HTERT RPE-1 (cell line): ENCODE results near the gene RASSF8.

Source experiments
- in situ Hi-C: fragments of 300-500 bp; cut with MboI; formaldehyde crosslinking; loops from 4 replicates; pipeline ENCODE4 v1.14.3; 2020; ENCODE audit warnings: low sequenced_read_pairs

RASSF8 gene, protein sequence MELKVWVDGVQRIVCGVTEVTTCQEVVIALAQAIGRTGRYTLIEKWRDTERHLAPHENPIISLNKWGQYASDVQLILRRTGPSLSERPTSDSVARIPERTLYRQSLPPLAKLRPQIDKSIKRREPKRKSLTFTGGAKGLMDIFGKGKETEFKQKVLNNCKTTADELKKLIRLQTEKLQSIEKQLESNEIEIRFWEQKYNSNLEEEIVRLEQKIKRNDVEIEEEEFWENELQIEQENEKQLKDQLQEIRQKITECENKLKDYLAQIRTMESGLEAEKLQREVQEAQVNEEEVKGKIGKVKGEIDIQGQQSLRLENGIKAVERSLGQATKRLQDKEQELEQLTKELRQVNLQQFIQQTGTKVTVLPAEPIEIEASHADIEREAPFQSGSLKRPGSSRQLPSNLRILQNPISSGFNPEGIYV

DNA sequence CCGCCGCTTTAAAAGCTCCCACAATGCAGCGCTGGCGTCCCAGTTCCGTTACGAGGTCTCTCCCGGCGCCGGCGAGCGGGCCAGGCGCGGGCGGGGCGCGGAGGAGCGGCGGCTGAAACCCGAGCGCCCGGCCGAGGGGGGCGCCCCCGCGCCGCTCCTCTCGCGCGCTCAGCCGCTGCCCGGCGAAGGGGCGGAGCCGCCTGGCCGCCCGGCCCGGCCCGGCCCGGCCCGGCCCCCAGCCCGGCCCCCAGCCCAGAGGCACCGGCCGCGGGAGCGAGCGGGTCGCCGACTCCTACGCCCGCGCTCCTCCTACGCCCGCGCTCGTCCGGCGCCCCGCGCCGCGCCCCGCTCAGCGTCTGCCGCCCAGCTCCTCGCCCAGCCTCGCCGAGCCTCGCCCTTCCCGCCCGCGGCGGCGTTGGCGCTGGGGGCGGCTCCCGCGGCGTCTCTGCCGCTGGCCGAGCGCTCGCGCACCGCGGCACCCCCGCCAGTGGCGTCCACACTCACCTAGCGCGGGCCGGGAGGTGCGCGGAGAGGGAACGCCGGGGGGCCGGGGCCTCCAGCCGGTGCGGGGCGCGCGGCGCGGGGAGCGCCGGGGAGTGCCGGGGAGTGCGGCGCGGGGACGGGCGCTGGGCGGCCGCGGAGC is at the start of gene RASSF8:
TSS of gene RASSF8 (plus strand) at position 255 of the 643 bp plus-strand sequence. CDS start 96,662 bp downstream, outside the sequence.
- in situ Hi-C loops: no loop called here

DNA sequence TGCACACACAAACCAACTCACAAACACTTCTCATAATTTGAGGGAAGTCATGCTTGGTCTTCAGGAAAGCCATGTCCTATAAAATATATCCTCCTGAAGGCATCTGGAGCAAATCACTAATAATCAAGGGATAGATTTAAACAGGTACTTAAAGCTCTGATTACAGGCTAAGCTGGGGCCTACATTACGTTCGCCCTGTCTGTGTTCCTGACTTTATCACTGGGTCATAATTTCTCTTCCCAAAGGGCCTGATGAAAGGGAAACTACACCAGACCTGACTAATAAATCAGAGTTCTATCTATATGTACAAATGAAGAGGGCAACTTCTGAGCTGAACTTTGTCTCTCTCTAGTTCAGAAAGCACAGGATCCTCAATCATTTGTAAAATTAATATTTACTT is 43.9 kb upstream of the RASSF8 start:
- in situ Hi-C loops: no loop called here

DNA sequence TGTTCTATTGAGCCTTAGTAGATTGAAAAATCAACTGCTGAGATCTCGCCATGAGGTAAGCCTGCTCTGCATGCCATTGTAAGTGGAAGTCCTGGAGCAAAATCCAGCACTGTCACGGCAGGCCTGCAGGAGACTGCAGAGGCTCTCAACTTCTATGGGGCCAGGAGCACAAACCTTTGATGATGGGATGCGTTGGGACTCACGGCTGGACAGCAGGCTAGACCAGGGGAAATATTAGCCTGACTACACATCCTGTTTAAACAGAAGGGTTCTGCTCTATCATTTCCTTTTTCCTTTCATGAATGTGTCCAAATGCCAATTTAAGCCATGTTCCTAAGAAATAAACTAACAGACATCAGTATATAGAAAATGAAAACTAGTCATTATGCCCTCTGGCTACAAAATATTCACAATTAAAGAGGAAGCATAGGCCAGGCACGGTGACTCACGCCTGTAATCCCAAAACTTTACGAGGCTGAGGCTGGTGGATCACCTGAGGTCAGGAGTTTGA is 33.9 kb upstream of the RASSF8 start:
- in situ Hi-C loops: no loop called here

DNA sequence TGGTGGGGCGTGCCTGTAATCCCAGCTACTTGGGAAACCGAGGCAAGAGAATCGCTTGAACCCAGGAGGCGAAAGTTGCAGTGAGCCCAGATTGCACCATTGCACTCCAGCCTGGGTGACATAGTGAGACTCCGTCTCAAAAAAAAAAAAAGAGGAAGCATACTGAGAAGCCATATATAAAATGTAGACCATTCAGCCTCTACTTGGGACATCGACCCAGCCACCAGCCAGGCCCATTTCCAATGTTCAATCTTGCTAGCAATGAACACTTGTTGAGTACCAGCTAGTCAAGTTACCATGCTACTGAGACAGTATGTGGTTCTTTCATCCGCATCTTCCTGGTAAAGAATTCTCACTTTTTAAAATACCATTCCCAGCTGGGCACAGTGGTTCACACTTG is 33.4 kb upstream of the RASSF8 start:
- in situ Hi-C loops: no loop called here

DNA sequence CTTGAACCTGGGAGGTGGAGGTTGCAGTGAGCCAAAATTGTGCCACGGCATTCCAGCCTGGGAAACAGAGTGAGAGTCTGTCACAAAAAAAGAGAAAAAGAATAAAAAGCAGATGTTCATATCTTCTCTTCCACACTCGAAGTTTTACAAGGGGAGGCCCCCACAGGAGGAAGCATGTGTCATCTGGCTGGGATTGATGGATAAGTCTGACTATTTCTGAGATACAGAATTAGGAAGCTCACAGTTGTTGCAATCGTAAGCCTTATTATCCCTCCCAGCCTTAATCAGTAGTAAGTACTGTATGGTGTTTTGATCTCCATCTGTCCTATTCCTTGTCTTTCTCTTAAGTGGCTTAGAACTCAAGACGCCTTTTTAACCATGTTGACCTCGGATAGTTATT is 31.9 kb upstream of the RASSF8 start:
- in situ Hi-C loops: no loop called here

DNA sequence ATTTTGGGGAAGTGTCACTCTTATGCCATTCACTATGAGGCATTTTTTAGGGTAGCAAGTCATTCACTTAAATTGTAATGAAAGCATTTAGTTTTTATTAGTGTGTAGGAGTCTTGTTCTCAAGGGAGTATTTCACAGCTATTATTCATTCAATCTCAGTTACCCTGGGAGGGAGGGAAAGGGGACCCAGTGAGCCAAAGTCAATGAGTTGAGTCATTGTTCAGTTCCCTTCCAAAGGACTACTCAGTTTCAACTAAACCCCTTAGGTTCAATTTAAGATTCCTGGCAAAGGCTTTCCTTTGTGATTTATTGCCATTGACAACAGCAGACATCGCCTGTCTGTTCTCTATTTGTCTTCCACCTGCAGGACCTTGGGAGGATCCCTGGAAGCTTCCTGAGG is 29.3 kb upstream of the RASSF8 start:
- in situ Hi-C loops: no loop called here

DNA sequence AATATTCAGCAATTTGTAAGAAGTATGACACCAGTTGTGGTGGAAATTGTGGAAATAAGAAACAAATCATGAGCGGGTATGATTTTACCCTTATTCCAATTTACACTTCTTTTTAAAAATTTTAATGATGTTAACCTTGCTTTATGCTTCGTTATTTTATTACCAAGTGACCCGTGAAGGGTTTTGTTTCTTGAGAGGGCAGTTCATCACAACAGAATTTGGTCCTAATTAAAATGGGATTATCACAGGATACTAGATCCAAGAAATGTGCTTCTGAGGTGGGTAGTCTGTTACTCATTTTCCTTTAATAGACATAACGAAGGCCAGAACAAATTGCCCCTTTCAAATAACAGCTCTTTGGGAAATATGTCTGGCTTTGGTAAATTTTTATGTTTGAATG is 25.5 kb upstream of the RASSF8 start:
- in situ Hi-C loops: no loop called here

DNA sequence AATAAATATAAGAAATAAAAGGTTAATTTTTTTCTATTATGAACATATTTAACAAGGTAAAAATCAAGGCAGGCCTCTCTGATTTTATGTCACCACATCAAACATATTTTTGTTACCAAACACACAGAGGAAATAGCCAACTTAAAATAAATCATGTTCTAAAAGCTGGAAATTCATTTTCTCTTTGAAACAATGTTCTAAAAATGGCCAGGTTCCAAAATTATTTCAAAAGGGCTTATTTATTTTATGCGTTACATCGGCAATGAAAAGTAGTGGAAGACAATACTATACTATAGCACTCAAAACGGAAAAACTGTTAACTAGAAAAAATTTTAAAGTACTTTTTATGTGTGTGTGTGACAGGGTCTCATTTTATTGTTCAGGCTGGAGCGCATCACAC is 24.0 kb upstream of the RASSF8 start:
- in situ Hi-C loops: no loop called here

DNA sequence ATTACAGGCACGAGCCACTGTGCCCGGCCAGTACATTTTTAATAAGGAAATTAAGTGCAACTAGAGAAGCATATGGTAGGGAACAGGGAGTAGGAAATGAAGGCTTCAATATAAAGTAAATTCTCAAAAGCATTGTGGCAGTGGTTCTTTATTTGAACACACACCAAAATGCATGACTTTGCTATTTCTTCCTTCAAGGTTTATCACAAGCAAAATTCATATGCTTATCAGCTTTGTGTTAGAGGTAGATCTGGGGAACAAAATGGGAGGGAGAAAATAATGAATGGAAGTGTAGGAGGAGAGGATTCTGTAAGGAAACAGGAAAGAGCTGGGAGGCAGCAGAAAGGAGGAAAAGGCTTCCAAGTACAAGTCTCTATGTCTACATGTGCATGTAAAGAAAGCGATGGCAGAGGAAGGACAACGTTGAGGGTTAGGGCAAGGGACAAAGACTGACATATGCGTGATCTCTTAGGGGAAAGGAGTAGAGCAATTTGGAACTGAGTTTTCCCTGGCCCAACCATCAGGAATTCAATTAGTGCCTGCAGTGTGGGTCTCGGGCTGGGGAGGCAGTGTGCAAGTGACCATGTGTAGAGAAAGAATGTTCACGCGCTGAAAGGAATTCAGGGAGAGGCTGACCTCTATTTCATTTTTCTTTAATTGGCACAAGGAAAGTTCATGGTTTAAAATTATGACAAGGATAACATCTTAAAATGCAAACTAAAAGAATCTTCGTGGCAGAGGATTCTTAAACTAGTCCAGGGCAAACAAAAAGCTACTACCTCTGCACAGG is 22.9 kb upstream of the RASSF8 start:
- in situ Hi-C loops: no loop called here

DNA sequence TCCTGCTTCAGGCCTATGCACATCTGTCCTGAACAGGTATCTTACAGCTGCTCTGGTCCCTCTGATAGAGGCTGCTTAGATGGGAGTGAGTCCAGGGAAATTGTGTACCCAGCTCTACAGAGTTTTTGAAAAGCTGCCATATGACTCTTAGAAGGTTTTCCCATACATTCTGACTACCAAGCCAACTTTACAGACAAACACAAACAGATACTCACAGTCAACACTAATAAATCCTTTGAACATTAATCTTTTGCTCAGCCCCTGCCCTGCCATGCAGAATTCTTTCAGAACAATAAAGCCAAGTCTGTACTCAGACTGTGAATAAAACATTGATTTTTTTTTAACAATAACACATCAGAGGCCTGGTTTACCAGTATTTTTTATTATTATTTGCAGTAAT is 21.4 kb upstream of the RASSF8 start:
- in situ Hi-C loops: no loop called here

DNA sequence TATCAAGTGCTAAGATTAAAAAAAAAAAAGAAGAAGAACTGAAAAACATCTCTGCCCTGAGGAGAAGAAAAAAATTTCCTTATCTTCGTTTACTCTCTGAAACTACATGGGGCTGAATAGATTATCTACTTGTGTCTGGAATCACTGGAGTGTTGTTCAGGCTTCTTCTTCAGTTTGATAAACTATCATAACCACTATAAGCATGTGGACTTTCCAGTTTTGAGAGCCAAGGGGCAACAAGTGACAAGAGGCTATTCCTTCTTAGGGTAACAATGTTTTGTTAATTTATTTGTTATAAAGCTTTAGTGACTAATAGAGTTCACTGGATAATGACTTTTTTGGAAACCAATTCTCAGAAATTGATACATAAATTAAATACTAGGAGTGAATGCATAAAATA is 19.9 kb upstream of the RASSF8 start:
- in situ Hi-C loops: no loop called here

DNA sequence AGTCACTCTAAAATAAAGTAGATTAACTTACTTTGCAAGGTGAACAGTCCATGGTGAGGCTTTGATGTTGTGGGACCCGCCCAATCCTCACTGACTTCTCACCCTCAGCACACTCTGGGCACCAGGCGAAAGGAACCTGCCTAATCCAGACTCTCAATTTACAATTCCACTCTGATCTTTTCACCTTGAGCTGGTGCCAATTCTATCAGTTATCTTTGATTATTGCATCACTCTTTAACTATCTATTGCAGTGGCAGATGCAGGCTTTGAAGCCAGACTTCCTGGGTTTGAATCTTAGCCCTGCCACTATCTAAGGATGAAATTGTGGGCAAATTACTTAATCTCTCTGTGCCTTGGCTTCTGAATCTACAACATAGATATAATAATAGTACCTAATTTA is 18.9 kb upstream of the RASSF8 start:
- in situ Hi-C loops: no loop called here

DNA sequence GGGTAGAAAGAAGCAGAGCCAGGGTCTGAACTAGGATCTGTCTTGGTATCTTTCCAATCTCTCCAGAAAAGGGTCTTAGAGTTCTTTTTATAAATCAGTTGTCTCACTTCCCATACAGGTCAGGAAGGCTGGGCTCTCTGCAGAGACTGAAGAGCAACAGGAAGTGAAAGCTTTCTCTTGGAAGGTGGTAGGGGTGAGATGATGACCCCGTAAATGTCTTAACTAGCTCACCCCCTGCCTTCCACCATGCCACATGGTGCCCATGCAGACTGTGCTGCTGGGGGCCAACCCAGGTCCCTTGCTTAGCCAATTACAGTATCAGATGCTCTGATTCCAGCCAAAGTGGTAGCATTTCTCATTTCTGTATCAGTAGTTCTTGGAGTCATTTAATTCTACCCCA is 17.6 kb upstream of the RASSF8 start:
- in situ Hi-C loops: no loop called here

DNA sequence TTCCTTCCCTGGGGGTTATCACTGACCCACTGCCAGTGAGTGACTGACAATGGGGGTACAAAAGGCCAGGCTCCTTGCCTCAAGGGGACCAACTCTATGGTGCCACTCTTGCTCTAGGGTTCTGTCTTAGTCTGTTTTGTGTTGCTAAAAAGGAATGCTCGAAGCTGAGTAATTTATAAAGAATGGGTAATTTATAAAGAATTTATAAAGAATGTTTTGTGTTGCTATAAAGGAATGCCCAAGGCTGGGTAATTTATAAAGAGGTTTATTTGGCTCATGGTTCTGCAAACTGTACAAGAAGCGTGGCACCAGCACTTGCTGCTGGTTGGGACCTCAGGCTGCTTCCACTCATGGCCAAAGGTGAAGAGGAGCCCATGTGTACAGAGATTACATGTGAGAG is 15.8 kb upstream of the RASSF8 start:
- in situ Hi-C loops: no loop called here

DNA sequence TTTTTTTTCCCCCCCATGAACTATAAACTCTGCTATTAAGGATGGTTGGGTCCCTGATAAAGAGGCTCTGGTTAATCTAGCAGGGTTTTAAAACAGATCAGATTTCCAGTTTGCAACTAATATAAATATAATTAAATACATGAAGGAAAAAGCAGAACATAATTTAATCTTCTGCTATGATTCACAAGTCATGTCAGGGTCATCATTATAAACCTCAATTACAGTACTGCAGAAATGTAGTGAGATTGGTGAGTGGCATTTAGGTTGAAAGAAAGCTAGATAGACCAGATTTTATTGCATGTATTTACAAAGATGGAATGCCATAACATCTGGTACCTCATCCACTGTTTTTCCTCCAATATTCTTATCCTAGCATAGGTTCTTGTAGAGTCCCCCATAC is 14.5 kb upstream of the RASSF8 start:
- in situ Hi-C loops: no loop called here

DNA sequence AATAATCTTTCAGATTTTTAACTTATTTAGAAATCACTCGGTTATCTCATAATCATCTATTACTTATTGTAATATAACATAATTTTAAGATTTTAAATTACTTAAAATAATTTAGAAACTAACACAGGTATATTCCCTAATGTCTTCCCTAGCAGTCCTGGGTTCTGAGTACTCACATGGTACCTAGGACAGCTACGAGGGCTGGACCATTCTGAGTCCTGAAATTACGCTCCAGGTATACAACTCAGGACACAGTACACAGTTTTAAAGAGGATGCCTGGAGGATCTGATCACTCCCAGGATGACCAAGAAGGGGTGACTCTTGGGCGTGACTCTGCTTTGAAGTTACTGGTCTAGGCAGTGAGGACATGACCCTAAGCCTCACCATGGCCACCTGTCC is 9.1 kb upstream of the RASSF8 start:
- in situ Hi-C loops: no loop called here

DNA sequence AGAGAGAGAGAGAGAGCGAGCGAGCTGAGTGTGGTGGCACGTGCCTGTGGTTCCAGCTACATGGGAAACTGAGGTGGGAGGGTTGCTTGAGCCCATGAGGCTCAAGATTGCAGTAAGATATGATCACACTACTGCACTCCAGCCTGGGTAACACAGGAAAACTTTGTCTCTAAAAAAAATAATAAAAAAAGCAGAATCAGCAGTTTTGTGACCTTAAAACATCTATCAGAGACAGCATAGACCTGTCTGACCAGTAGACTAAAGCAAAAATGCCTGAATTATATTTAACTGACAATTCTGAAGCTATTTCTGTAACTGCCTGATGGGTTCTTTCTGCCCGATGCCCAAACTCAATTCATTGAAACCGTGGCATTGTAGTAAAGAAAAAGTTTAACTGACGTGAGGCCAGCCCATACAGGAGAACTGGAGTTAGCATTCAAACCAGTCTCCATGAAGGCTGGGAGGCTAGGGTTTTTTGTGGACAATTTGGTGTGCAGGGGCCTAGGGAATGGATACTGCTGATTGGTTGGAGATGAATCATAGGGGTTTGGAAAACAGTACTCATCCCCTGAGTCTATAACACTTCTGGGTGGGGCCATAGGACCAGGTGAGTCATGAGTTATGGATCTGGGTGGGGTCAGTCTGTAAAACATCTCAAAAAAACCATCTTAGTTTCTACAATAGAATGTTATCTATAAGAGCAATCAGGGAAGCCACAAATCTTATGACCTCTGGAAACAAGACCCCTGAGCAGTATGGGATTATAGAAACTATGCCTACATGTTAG is 8.0 kb upstream of the RASSF8 start:
- in situ Hi-C loops: no loop called here

DNA sequence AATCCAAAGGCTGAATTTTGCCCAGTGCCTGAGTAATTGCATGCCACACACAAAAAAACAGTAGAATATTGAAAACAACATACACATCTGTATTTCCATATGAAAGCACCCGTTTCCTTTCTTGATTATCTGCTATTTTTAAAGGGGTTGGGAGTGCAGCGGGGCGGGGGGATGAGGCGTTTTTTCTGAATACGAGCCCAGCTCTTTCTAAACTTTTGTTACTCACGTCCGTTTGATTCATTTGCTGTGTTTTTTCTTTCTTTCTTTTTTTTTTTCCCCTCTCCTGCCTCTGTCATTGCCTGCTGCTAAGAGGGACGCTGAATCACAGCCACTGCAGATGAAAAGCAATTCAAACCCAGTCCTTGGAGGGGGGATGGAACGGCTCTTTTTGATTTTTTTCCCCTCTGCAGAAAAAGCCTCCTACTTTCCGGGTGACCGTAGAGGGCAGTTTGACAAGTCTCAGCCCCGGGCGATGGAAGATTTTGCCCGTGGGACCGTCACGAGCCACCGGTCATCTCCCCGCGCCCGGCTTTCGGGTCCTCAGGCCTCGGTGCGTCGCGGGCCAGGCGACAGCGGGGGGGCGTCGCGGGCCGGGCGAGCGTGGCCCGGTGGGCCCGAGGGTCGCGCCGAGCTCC is 572 bp upstream of the RASSF8 start:
- in situ Hi-C loops: no loop called here

DNA sequence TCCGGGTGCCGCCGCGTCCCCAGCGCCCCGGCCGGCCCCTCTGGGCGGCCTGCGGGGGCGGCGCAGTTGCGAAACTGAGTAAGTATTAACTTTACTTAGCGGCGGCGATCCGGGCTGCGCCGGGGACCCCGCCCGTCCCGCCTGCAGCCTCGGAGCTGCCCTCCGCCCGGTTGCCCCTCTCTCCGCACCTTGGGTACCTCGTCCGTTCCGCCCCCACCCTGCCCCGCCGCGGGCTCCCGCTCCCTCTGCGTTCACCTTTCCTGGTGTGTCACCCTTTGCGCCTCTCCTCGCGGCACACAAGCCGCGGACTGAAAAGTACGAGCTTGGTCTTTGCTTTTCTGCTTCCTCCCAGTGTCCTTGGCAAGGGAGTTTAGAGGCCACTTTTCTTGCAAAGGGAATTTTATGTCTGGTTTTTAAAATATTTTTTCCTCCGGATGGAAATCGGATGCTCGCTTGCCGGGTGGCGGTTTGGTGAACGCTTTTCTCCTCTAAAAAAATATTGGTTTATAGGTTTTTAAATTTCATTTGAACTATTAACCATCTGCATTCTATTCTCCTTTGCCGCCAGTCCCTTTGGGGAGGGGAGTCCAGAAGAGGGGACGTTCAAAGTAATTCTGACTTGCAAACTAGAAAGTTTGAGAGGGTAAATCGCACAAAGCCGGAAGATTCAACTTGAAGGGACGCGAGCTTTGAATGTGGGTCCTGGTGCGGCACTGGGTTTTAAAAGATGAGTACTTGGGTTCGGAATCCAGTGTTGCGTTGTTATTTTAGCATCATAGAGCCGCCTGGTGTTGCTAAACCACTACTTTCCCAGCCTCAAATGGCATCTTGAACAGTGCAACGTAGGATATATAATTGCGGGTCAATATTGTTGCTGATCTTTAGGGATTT is 834 bp downstream of the RASSF8 start:
- in situ Hi-C loops: no loop called here
